Activated CD4-positive, alpha-beta T cell treated with anti-CD3 and anti-CD28 coated beads for 1 hour (primary cell): Measurements from ENCODE around the gene OR4D11.
A peak's percentile ranks its signal among the peaks of the same experiment; 100 is the strongest.

Experiments used
- DNase-seq: peaks from one replicate; pipeline ENCODE4 v3.0.0-alpha.2; 2020

The OR4D11 gene

DNA sequence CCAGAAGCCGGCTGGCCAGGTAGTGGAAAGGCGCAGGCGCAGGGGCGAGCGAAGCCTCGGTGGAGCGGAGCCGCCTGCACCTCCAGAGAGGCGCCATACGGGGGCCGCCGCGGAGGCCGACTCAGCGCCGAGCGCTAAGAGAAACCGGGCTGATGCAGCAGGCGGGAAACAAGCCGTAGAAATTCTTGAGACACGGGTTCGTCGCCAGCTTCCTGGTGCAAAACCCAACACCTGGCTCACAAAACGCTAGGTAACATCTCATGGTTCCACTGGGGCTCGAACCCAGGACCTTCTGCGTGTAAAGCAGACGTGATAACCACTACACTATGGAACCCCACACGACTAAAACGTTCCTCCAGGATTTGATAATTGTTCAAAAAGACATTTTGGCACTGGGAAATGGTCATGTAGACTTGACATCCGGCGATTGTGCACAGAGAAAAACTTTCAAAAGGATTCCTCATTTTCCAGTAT lies 47.0 kb downstream of the OR4D11 start:
- peak; percentile 82 for DNase-seq

DNA sequence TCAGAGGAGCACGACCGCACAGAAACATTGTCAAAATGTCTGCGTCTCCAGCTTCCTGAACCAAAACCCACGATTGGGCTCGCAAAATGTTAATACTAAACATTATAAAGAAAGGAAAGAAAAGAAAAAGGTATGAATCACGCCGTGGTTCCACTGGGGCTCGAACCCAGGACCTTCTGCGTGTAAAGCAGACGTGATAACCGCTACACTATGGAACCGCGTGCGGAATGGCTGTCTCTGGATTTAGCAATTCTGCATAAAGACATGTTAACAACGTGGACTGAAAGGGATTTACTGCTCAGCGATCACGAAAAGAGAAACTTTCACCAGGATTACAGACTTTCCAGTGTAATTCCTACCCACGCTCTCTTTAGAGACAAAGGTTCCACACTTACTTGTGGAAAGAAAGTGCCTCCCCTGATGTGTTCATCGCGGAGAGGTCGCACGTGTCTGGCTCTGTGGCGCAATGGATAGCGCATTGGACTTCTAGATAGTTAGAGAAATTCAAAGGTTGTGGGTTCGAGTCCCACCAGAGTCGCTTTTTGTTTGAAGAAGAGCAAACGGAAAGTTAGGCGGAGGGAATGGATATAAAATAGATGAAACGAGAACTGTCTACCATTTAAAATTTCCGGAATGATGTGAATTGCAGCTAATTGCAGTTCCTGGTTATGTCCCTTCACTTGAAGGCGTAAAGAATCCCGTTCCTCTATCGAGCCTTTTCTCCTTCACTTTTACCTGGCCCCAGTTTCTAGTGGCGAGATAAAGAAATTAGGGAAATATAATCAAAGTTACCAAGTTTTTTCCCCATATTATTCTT lies 47.7 kb downstream of the OR4D11 start:
- DNase-seq = peak; percentile 69

DNA sequence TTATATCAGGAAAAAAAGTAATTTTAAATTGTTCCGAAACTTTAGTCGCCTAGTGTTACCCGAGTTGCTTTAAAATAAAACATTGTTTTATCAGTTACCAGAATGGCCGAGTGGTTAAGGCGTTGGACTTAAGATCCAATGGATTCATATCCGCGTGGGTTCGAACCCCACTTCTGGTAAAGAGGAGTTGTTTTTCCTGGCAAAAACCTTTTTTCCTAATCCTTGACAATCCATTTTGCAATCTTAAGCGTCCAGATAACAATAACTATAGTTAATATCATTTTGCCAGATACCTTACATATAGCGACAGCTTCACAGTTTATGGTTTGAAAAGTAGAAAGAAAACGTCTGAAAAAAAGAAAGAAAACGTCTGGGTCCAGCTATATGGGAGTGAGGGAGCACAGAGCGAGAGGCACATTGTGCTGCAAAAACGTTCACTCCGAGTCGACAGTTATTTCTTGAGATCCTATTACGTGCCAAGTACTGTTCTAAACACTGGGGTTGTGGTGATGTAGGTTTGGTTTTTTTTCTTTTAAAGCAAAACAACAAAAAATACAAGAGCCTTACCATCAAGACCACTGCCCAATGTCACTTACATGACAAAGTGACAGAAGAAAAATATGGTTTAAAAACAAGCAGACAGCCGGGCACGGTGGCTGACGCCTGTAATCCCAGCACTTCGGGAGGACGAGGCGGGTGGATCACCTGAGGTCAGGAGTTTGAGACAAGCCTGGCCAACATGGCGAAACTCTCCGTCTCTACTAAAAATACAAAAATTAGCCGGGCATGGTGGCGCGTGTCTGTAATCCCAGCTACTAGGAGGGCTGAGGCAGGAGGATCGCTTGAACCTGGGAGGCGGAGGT lies 48.5 kb downstream of the OR4D11 start:
- DNase-seq = no peak

GRCh38 chr11:59552844-59553243 lies 49.5 kb downstream of the OR4D11 start:
- no peak for DNase-seq

GRCh38 chr11:59553323-59553722 lies 49.9 kb downstream of the OR4D11 start:
- no peak for DNase-seq
